NAMALWA (cell line): ENCODE measurements around the gene OR1F1.
"Not testable (repeated sequence)": the region's sequence is repeated elsewhere in the genome, so short reads cannot be mapped to it uniquely, and the experiment has no call there.

ENCODE experiments used
- DNase-seq: peaks from one replicate; pipeline ENCODE4 v3.0.0-alpha.2; 2015; ENCODE audit warnings: low spot score

Gene OR1F1

DNA sequence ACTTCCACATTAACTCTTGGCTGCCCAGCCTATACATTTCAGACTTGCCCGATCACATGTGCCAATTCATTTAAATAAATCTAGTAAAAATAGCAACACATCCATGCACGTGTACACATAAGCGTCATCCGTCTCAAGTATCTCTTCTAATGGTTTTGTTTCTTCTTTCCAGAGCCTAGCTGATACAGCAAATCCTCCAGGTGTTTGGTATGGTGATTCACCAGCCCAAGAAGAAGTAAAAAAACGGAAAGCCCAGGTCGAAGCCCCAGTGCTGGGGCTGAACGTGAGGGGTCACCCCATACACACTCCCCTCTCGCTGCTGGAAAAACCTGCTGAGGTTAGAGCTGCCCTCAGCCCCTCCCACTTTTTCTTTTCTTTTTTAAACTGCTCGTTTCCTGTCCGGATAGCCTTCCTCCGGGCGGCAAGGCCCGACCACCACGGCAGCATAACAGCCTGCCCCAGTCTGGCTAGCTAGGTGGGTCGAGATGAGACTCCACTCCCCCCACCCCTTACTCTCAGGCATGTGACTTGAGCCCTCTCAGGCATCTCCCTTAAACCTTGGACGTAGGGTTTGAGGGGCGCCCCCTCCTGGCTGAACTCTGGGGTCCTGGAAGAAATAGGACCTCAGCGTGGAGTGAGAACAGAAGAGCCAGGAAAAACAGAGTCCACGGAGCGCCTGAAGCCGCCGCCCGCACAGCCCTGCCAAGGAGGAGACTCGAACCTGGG is 13.9 kb upstream of the OR1F1 start:
- peak; percentile 89 for DNase-seq

- DNase-seq: no peak
Measured at GRCh38 chr16:3174618-3175148, 13.3 kb upstream of the OR1F1 start.

DNA sequence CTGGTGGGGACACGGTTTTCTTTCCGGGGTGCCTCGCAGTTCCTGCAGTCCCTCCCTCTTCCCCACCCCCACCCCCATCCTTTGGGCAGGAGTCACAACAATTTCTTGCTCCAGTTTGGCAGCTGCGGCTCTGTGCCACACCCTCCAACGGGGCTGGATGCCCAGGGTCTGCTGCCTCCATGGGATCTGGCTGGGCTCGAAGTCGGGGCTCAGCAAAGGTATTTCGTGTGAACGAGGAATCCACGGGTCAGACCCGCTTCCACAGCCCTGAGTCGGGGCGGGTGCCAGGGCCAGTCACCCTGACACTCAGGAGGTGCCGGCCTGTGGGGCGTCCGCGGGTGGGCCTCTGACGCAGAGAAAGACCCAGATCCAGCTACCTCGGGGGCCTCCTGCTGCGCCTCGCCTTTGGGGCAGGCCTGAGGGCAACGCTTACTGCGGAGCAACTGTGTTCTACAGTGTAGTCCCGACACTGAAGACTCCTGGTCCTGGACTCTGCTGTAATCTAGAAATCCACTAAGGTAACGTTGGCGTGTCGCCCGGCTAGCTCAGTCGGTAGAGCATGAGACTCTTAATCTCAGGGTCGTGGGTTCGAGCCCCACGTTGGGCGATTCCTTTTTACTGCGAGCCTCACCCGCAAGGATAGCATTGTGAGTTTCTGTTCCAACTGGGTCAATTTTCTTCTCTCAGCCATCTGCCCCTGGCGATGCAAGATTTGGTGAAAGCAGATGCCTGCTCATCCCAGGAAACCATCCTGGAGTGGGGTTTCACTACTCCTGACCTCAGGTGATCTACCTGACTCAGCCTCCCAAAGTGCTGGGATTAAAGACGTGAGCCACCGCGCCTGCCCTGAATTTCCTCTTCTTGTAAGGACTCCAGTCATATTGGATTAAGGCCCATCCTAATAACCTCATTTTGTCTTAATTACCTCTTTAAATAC is 12.6 kb upstream of the OR1F1 start:
- peak; percentile 70 for DNase-seq

- no peak for DNase-seq
Measured at GRCh38 chr16:3179651-3180050, 8.4 kb upstream of the OR1F1 start.

DNA sequence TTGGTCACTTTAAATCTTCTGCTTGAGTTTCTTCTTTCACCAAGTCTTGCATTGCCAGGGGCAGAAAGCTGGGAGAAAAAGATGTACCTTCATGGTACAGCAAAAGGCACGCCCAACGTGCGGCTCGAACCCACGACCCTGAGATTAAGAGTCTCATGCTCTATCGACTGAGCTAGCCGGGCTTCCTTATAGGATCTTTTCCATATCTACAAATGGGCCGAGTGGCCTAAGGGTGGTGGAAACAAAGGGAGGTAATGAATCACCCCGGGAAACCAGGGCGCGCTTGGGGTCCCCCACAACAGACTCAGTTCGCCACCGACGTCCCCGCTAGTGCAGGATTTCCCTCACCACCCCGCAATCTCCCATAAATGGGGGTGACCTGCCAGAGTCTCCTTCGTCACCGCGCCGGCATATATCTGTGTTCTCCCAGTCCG is 7.5 kb upstream of the OR1F1 start:
- DNase-seq: no peak

GRCh38 chr16:3182293-3182607 is 5.8 kb upstream of the OR1F1 start:
- DNase-seq: not testable (repeated sequence)

GRCh38 chr16:3182608-3183444 is 5.2 kb upstream of the OR1F1 start:
- no peak for DNase-seq

DNA sequence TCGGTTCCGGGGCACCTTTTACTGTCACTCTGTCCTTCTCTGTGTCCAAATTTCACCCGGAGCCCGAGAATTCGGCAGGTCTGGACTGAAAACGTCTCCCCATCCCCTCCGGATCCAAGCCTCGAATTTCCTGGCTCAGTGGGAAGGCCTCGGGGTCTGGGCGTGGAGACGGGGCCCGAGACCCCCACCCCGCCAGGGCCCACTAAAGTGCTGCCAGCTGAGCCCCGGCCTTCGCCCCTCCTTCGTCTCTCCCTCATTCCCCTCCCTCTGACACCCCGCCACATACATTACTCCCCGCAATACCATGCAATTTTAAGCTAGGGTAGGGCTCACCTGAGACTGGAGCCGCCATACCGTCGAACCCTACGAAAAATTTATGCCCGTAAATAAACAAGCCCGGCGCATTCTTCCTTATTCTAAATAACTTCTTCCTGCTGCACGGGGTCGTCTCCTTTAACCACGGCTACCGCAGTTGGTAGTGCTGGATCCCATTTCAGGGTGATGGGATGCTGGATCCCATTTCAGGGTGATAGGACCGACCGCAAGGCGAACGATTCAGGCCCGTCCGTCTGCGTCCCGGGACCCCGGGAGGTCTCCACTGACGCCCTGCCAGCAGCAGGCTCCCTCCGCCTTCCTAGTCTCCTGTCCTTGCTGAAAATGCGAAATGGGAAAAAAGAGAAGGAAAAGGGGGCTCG is 4.4 kb upstream of the OR1F1 start:
- no peak for DNase-seq

GRCh38 chr16:3186946-3187690 is 886 bp upstream of the OR1F1 start:
- no peak for DNase-seq

GRCh38 chr16:3188675-3188924 is 596 bp downstream of the OR1F1 start:
- DNase-seq: no peak

- DNase-seq: no peak
Measured at GRCh38 chr16:3188925-3189825, 1.2 kb downstream of the OR1F1 start.

DNA sequence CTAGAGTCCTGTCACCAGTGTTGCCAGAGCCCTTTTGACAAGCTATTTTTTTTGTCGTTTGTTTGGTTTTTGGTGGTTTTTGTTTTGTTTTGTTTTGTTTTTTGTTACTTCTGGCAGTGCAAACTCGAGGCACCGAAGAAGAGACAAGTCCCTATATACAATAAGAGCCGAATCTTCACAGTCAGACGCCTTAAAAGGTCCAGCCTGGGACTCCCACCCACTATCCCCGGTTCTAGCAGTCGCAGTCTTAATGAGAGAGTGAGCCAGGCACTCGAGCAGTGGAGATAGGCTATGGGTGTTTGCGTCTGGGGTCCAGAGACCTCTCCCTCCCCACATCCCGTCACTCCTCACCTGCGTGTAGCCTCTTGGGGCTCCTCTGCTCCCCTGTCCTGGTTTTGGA is 1.9 kb downstream of the OR1F1 start:
- no peak for DNase-seq

DNA sequence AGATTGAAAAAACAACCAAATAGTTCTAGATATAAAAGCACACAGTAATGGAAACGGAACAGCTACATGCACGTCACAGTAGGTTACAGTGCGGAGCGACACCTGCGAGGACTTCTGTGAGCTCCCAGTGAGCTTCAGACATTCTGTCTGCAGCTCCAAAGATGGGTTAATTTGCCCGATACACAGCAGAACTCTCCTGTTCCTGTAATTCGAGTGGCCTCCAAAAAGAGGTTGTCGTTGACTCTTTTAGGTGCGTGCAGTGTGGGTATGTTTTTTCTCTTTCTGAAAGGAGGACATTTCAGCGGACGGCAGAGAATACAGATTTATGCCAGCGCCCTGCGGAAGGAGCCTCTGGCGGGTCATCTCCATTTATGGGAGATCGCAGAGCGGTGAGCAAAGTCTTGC is 2.9 kb downstream of the OR1F1 start:
- DNase-seq: no peak

DNA sequence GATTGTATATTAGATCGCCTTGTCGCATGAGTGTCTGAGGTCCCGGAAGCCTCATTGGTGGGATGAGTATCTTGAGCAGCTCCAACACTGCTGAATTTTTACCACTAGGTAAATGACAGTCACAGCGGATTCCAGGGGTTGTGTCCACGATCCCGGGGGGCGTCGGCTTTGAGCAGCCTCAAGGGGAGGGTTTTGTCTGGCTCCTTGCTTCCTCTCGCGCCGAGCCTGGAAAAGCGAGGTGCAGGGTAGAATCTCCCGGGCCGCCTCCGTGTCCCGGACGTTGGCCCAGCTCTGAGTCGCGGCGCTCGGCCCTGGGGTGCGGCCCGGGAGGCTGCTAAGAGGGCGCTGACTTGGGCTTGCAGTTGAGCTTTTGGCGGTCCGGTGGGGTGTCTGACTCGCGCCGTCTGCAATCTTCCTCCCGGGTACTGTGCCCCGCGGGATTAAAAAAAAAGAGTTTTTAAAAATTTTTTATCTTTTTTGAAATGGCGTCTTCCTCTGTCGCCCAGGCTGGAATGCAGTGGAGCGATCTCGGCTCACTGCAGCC is 4.5 kb downstream of the OR1F1 start:
- no peak for DNase-seq

DNA sequence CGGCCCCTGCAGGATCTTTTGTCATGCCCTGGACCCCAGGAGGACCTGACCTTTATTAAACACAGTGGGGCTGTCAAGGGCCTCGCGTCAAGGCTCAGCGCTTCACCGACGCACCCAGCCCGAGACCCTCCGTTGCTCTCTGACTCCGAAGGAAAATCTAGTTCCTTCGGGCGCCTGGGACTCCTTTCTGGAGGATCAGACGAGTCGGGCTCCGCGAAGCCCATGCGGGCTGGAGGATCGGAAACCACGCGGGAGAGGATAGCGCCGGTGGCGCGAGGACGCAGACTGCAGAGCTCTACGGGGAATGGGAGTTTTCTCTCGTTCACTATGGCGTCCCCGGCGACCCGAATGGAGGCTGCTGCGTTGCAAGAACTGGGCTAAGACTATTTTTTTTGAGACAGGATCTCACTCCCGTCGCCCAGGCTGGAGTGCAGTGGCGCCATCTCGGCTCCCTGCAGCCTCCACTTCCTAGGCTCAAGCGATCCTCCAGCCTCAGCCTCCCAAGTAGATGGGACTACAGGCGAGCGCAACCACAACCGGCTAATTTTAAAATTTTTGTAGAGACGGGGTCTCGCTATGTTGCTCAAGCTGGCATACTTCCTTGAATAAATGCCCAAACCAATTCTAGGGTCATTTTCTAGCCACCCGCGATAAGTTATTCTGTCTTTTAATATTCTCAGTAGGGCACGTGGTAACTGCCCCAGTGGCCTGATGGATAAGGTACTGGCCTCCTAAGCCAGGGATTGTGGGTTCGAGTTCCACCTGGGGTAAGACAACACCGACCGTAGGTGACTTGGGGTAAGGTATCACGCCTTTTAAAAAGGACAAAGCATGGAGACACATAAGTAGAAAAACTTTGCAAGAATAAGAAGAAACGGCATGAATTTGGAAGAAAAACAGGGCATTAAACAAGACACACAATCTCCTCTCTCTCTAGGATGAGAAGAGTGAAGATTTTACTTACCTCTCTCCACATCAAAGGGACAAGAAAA is 5.5 kb downstream of the OR1F1 start:
- DNase-seq: no peak

- DNase-seq: no peak
Measured at GRCh38 chr16:3194792-3195191, 6.8 kb downstream of the OR1F1 start.

DNA sequence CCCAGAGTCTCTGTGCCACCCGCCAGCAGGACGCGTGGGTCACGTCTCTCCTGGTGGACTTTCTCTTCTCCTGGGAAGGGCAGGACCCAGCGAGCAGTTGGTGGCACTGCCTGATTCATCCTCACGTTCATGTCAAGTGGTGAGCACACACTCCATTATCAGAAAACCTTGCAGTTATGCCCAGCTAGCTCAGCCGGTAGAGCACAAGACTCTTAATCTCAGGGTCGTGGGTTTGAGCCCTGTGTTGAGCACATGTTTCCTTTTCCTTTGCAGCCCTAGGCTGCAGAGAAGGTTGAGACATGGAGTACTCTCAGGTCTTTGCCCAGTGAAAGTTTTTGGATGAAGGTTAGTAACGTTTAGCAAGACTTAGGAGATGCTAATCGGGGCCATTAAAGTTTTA is 8.0 kb downstream of the OR1F1 start:
- DNase-seq: no peak

DNA sequence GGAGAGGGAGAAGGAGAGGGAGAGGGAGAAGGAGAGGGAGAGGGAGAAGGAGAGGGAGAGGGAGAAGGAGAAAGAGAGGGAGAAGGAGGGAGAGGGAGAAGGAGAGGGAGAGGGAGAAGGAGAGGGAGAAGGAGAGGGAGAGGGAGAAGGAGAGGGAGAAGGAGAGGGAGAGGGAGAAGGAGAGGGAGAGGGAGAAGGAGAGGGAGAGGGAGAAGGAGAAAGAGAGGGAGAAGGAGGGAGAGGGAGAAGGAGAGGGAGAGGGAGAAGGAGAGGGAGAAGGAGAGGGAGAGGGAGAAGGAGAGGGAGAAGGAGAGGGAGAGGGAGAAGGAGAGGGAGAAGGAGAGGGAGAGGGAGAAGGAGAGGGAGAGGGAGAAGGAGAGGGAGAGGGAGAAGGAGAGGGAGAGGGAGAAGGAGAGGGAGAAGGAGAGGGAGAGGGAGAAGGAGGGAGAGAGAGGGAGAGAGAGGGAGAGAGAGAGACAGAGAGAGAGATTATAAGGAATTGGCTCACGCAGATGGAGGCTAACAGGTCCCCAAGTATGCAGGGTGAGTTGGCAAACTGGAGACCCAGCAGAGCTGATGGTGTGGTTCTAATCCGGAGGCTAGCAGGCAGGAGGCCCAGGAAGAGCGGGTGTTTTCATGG is 9.8 kb downstream of the OR1F1 start:
- DNase-seq: not testable (repeated sequence)
